PC-3 (cell line): Measurements from ENCODE around the gene FOXO1. TPM values are rescaled to one million over a fixed set of nuclear protein-coding genes. Genes with fewer than 3 reads are reported as not detected.

Source experiments
- ATAC-seq: fragments of 200-7000 bp; cut with Tn5 transposase; 2 replicates; pipeline ENCODE4 v1.9.1; 2020; ENCODE audit warnings: mild to moderate bottlenecking, moderate library complexity
- BruUV-seq: library from RNA; stranded (reverse); fragments of 400-500 nt; replicated peaks from 2 replicates; lab custom pipeline; 2021; lab: Mats Ljungman, UMichigan
- CTCF ChIA-PET: fragments of 300-600 bp; sonication (Branson Sonifier 250); formaldehyde crosslinking; loops from one replicate; lab custom pipeline; 2022; ENCODE audit warnings: antibody characterized with exemption; lab: Charles Lee
- POLR2A ChIA-PET: fragments of 300-600 bp; sonication (Branson Sonifier 250); formaldehyde crosslinking; loops from one replicate; lab custom pipeline; 2022; ENCODE audit warnings: antibody characterized with exemption; ENCODE audit not compliant: unreplicated experiment; lab: Charles Lee
- DNase-seq: peaks from one replicate; pipeline ENCODE4 v3.0.0-alpha.2; 2015
- H2AFZ ChIP-seq: fragments of 300-600 bp; sonication (generic); 2 replicates; pipeline ENCODE4 v1.6.0; 2016; ENCODE audit warnings: antibody characterized with exemption, low read length
- H3F3A ChIP-seq: fragments of 300-600 bp; sonication (generic); one replicate; pipeline ENCODE4 v1.6.0; 2017; ENCODE audit warnings: antibody characterized with exemption, low read length, control low read depth, mild to moderate bottlenecking; ENCODE audit not compliant: unreplicated experiment
- H3K27ac ChIP-seq: fragments of 300-600 bp; sonication (generic); 2 replicates; pipeline ENCODE4 v1.5.1; 2016; ENCODE audit warnings: mild to moderate bottlenecking, low read length
- H3K27me3 ChIP-seq: fragments of 300-600 bp; sonication (generic); 2 replicates; pipeline ENCODE4 v1.6.1; 2016; ENCODE audit warnings: low read length, mixed read lengths
- H3K36me3 ChIP-seq: fragments of 300-600 bp; sonication (generic); 2 replicates; pipeline ENCODE4 v1.6.1; 2016; ENCODE audit warnings: low read depth, mixed run types, low read length, mixed read lengths
- H3K4me1 ChIP-seq: fragments of 300-600 bp; sonication (generic); 2 replicates; pipeline ENCODE4 v1.5.1; 2016; ENCODE audit warnings: low read length; ENCODE audit not compliant: insufficient read depth
- H3K4me2 ChIP-seq: fragments of 300-600 bp; sonication (generic); 2 replicates; pipeline ENCODE4 v1.6.0; 2016; ENCODE audit warnings: low read length
- H3K4me3 ChIP-seq: fragments of 300-600 bp; sonication (generic); 2 replicates; pipeline ENCODE4 v1.5.1; 2016; ENCODE audit warnings: mild to moderate bottlenecking, low read length, mixed read lengths
- H3K79me2 ChIP-seq: fragments of 300-600 bp; sonication (generic); 2 replicates; pipeline ENCODE4 v1.6.1; 2017; ENCODE audit warnings: low read length, mixed read lengths
- H3K9ac ChIP-seq: fragments of 300-600 bp; sonication (generic); 2 replicates; pipeline ENCODE4 v1.6.0; 2016; ENCODE audit warnings: mild to moderate bottlenecking, low read length
- H3K9me2 ChIP-seq: fragments of 300-600 bp; sonication (generic); replicated peaks from 2 replicates; pipeline ENCODE4 v1.6.1; 2016; ENCODE audit warnings: mixed run types, low read length, mixed read lengths
- H3K9me3 ChIP-seq: fragments of 300-600 bp; sonication (generic); 2 replicates; pipeline ENCODE4 v1.6.1; 2016; ENCODE audit warnings: low read length, mixed read lengths
- H4K20me1 ChIP-seq: fragments of 300-600 bp; sonication (generic); 2 replicates; pipeline ENCODE4 v1.6.1; 2016; ENCODE audit warnings: low read length, mixed read lengths
- EZH2 ChIP-seq: fragments of 300-600 bp; sonication (generic); IDR thresholded peaks from one replicate; pipeline ENCODE4 v1.6.1; 2017; ENCODE audit warnings: antibody characterized with exemption, mild to moderate bottlenecking, low read length; ENCODE audit not compliant: unreplicated experiment
- EZH2phosphoT487 ChIP-seq: fragments of 300-600 bp; sonication (generic); IDR thresholded peaks from 2 replicates; pipeline ENCODE4 v1.6.1; 2018; ENCODE audit warnings: mild to moderate bottlenecking, antibody characterized with exemption, low read length, borderline replicate concordance
- intact Hi-C: fragments of 100-400 bp; cut with micrococcal nuclease; formaldehyde crosslinking; loops from 2 replicates; pipeline ENCODE4 v1.9.0; 2023
- total RNA-seq: library from RNA; depleted of rRNA; stranded (reverse); fragments of >200 nt; gene quantifications from 2 replicates; pipeline ENCODE4 v1.2.3, GENCODE V29; 2014
- TF ChIP-seq, protein P1 (sequence below): fragments of 300-600 bp; sonication (generic); conservative IDR thresholded peaks from 2 replicates; pipeline ENCODE4 v1.5.1; 2017; ENCODE audit warnings: antibody characterized with exemption, low read depth, mild to moderate bottlenecking, low read length

The FOXO1 gene
- total RNA-seq, 1 experiment from 2014 or later = 2.7 TPM

DNA sequence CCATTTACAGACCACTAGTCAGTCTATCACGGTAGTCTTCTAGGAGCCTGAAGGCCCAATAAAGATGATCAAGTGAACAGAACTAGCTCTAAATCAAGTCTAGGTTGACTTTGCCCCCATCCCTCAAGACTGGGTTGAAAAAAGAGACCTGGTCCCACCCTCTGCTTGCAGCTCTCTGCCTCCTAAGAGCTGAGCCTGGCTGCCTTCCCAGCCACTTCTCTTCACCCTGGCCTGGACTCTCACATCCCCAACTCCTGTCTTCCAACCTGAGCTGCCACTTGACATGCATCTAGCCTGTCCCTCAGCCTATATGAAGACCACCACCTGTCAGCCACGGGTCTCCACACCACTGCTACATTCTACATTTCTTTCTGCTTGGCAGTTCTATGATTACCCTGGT is 99.6 kb downstream of the FOXO1 start:
- no peaks in the 10 kb centered on the region for H3K36me3 ChIP-seq
- intact Hi-C loops = no loop called here
- H4K20me1 ChIP-seq = no peaks in the 10 kb centered on the region
- H3K27me3 ChIP-seq = no peaks in the 10 kb centered on the region
- H3K9me3 ChIP-seq = no peaks in the 10 kb centered on the region
- DNase-seq (no peak), ATAC-seq (no peak)
- BruUV-seq = no TSS peak
- TF ChIP-seq EZH2 (no peak), EZH2phosphoT487 (no peak)
- TF ChIP-seq, protein P1, sequence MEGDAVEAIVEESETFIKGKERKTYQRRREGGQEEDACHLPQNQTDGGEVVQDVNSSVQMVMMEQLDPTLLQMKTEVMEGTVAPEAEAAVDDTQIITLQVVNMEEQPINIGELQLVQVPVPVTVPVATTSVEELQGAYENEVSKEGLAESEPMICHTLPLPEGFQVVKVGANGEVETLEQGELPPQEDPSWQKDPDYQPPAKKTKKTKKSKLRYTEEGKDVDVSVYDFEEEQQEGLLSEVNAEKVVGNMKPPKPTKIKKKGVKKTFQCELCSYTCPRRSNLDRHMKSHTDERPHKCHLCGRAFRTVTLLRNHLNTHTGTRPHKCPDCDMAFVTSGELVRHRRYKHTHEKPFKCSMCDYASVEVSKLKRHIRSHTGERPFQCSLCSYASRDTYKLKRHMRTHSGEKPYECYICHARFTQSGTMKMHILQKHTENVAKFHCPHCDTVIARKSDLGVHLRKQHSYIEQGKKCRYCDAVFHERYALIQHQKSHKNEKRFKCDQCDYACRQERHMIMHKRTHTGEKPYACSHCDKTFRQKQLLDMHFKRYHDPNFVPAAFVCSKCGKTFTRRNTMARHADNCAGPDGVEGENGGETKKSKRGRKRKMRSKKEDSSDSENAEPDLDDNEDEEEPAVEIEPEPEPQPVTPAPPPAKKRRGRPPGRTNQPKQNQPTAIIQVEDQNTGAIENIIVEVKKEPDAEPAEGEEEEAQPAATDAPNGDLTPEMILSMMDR = no peak
- H3K4me2 ChIP-seq = no peak overlapping the region
- no peak overlapping the region for H2AFZ ChIP-seq
- H3K27ac ChIP-seq = no peak overlapping the region
- ChIA-PET CTCF (no interaction called here), POLR2A (no interaction called here)
- H3K9ac ChIP-seq = no peak overlapping the region
- no peaks in the 10 kb centered on the region for H3F3A ChIP-seq
- no peaks in the 10 kb centered on the region for H3K9me2 ChIP-seq
- H3K79me2 ChIP-seq = no peaks in the 10 kb centered on the region
- H3K4me3 ChIP-seq = no peak overlapping the region
- no peaks in the 10 kb centered on the region for H3K4me1 ChIP-seq

DNA sequence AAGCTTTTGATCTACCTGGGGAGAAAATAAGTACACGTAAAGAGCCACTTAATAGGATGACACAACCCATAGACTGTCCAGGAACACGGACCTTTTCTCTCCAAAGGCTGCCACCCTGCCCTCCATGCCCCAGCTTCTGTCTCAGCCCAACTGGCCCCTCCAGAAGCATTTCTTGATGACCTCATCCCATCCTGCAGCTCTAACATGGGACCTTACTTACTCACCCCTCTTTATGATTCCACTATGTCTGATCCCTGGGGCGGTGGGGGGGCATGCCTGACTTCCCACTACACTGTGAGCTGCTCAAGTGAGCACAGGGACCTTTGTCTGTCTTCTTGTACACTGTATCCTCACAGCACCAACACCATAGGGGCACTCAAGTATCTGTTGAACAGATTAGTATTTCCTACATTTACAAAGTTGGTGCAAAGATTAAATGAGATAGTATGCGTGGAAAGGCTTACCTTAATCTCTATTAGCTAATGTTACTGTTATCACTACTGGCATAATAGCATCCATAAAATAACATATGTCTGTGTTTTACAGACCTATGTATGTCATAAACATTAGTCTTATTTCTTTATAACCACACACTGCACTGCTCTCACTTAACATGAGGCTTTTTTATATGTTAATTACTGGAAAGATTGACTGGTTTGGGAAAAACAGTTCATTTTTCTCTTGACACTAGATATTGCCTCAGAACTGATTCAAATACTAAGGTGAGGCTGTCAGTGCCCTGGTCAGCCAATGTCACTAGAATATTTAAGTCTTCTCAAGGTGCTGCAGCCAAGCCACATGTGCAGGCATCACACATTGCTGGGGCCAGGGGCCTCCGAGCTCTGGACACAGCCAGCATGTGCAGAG is 100.9 kb downstream of the FOXO1 start:
- Histone ChIP-seq H3K4me3 (no peak overlapping the region), H3K79me2 (no peaks in the 10 kb centered on the region), H2AFZ (no peak overlapping the region), H3K27me3 (no peaks in the 10 kb centered on the region), H3F3A (no peaks in the 10 kb centered on the region), H4K20me1 (no peaks in the 10 kb centered on the region), H3K4me1 (no peaks in the 10 kb centered on the region), H3K9ac (no peak overlapping the region), H3K4me2 (no peak overlapping the region), H3K27ac (no peak overlapping the region), H3K36me3 (no peaks in the 10 kb centered on the region), H3K9me2 (no peaks in the 10 kb centered on the region), H3K9me3 (no peaks in the 10 kb centered on the region)
- ChIA-PET POLR2A (no interaction called here), CTCF (no interaction called here)
- TF ChIP-seq EZH2phosphoT487 (no peak), EZH2 (no peak)
- TF ChIP-seq, protein P1 = no peak
- no peak for DNase-seq
- no TSS peak for BruUV-seq
- intact Hi-C loops = no loop called here
- ATAC-seq = no peak

DNA sequence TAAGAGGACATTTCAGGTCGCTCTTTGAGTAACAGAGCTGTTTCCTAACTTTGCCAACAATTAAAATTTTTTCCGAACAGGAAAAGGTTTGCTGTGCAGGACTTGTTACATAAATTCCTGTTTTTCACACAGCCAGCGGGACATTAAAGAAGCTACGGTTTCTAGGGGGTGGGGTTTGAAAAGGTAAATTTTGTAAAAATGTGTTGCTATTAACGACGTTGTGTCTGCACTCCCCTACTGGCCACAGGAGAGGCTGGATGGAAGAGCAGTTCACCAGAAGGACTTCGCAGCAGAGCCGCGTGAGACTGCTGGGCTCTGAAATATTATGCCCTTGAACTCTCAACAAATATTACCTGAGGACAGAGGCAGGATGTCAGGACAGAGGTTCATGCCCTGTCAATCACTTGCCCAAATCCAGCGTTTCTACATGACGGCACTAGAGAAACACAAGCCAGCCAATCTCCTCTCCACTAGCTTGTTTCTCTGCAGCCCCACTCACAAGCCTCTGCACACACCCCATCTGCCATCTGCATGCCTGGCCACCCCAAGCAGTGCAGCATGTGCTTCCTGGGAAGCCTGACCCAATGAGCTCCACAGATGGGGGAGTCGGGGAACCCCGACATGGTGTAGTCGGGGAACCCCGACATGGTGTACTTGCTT is 102.0 kb downstream of the FOXO1 start:
- Histone ChIP-seq H4K20me1 (no peaks in the 10 kb centered on the region), H3K27ac (no peak overlapping the region), H3K36me3 (no peaks in the 10 kb centered on the region), H3K4me2 (no peak overlapping the region), H3K79me2 (no peaks in the 10 kb centered on the region), H3K9ac (no peak overlapping the region), H3K27me3 (no peaks in the 10 kb centered on the region), H3F3A (no peaks in the 10 kb centered on the region), H3K4me1 (no peaks in the 10 kb centered on the region), H3K9me3 (no peaks in the 10 kb centered on the region), H3K4me3 (no peak overlapping the region), H3K9me2 (no peaks in the 10 kb centered on the region), H2AFZ (no peak overlapping the region)
- ChIA-PET CTCF (no interaction called here), POLR2A (no interaction called here)
- no peak for DNase-seq
- no peak for ATAC-seq
- intact Hi-C loops = loop anchor here (5.0 kb wide), 1 partner anchor 417 kb away; no protein-coding TSS in a partner anchor
- TF ChIP-seq, protein P1 = no peak
- TF ChIP-seq EZH2phosphoT487 = no peak
- no peak for TF ChIP-seq EZH2
- no TSS peak for BruUV-seq
